Skeletal muscle tissue (tissue), 4 donors: ENCODE data around the gene CIB2. TPM values are rescaled to one million over a fixed set of nuclear protein-coding genes. Genes with fewer than 3 reads are reported as not detected.

ENCODE experiments used
- H3K27ac ChIP-seq: one replicate; pipeline ENCODE4 v1.7.0; 2013; ENCODE audit warnings: mild to moderate bottlenecking, low read depth, low read length, inconsistent platforms
- H3K27me3 ChIP-seq, 3 donors: one replicate each; pipeline ENCODE4 v1.7.0; 2013; ENCODE audit warnings: low read length in 3 of 3; ENCODE audit not compliant: control insufficient read depth in 3 of 3, insufficient read depth in 3 of 3
- H3K36me3 ChIP-seq, 3 donors: one replicate each; pipeline ENCODE4 v1.7.0; 2013; ENCODE audit warnings: low read length in 3 of 3; ENCODE audit not compliant: control insufficient read depth in 3 of 3, insufficient read depth in 3 of 3
- H3K4me1 ChIP-seq, 3 donors: one replicate each; pipeline ENCODE4 v1.7.0; 2013; ENCODE audit warnings: low read length in 3 of 3, mild to moderate bottlenecking in 3 of 3; ENCODE audit not compliant: control insufficient read depth in 3 of 3, insufficient read depth in 3 of 3
- H3K4me3 ChIP-seq, 3 donors: one replicate each; pipeline ENCODE4 v1.7.0; 2013; ENCODE audit warnings: low read length in 3 of 3
- H3K9ac ChIP-seq, 3 donors: one replicate each; pipeline ENCODE4 v1.7.0; 2013; ENCODE audit warnings: low read length in 3 of 3, mild to moderate bottlenecking in 3 of 3, moderate library complexity in 2 of 3, low read depth in 1 of 3
- H3K9me3 ChIP-seq, 3 donors: one replicate each; pipeline ENCODE4 v1.7.0; 2013; ENCODE audit warnings: low read length in 3 of 3; ENCODE audit not compliant: control insufficient read depth in 3 of 3
- total RNA-seq: library from RNA; depleted of rRNA; stranded (reverse); fragments of >200 nt; gene quantifications from one replicate; pipeline ENCODE4 v1.2.3, GENCODE V29; 2014
- donor health status: Osteomylitis.

CIB2 gene
- total RNA-seq, 1 donor from 2014 or later, result 6.3 TPM

DNA sequence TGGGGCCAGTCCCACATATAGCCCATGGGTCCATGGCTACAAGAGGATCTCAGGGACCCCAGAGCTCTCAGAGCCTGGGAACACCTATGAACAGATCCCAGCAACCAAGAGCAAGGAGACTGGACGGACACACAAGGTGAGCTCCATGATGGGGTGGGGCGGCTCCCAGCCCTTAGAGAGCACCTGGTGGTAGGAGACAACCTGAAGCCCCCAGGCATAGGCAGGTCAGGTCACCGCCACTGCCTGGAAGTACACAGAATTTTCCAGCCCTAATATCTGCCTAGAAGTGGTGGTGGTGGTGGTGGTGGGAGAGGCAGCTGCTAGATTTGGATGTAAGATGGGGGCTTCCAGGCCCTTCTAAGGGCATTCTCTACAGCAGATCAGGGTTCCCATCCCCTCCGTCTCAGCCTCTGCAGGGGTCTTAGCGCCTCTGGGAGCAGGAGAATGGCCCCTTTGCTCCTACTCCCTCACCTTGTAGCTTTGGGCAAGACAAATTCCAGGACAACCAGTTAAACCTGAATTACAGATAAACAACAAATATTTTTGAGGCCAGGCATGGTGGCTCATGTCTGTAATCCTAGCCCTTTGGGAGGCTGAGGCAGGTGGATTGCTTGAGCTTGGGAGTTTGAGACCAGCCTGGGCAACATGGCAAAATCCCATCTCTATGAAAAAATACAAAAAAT, 29.7 kb downstream of the CIB2 start:
- H3K4me1 ChIP-seq, result peaks cover 0 to 9% (median 4%) of the 10 kb centered on the region in 3 donors
- no peak overlapping the region for H3K27ac ChIP-seq
- no peak overlapping the region for H3K9ac ChIP-seq
- no peak overlapping the region for H3K4me3 ChIP-seq
- peaks cover 0 to 3% (median 0%) of the 10 kb centered on the region in 3 donors for H3K27me3 ChIP-seq
- no peaks in the 10 kb centered on the region for H3K9me3 ChIP-seq
- no peaks in the 10 kb centered on the region for H3K36me3 ChIP-seq

DNA sequence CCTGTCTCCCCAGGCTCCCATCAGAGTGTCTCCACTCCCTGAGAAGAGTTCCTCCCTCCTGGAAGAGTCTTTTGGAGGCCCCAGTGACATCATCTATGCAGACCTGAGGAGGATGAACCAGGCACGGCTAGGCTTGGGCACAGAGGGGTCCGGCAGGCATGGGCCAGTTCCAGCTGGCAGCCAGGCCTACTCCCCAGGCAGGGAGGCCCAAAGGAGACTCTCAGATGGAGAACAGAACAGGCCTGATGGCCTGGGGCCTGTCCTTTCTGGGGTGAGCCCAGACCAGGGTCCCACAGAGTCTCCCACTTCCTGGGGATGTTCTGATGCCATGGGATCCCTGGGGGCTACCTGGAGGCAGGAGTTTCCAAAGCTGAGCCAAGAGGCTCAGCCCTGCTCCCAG, 30.4 kb downstream of the CIB2 start:
- H3K9me3 ChIP-seq, result no peaks in the 10 kb centered on the region
- H3K27ac ChIP-seq, result no peak overlapping the region
- H3K4me3 ChIP-seq, result no peak overlapping the region
- H3K36me3 ChIP-seq, result no peaks in the 10 kb centered on the region
- H3K27me3 ChIP-seq, result peaks cover 0 to 3% (median 0%) of the 10 kb centered on the region in 3 donors
- no peak overlapping the region for H3K9ac ChIP-seq
- H3K4me1 ChIP-seq, result peaks cover 0 to 9% (median 4%) of the 10 kb centered on the region in 3 donors

GRCh38 chr15:78098131-78098755, 33.0 kb downstream of the CIB2 start:
- no peak overlapping the region for H3K9ac ChIP-seq
- H3K36me3 ChIP-seq, result no peaks in the 10 kb centered on the region
- no peak overlapping the region for H3K27ac ChIP-seq
- no peak overlapping the region for H3K4me3 ChIP-seq
- peaks cover 7 to 12% (median 9%) of the 10 kb centered on the region in 3 donors for H3K4me1 ChIP-seq
- H3K27me3 ChIP-seq, result peaks cover 0 to 3% (median 0%) of the 10 kb centered on the region in 3 donors
- no peaks in the 10 kb centered on the region for H3K9me3 ChIP-seq

DNA sequence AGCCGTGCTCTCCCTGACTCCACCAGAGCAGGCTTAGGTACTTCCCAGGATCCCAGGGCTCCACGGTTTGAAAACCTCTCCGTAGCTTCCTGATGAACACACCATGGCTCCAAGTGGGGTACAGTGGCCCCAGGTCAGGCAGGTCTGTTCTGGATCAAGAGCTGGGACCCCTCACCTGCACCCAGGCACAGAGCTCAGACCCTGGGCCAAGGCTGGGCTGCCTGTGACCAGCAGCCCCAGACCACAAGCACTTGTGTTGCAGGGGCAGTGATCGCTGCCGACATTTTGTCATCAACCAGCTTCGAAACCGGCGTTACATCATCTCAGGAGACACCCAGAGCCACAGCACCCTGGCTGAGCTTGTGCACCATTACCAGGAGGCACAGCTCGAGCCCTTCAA, 33.6 kb downstream of the CIB2 start:
- Histone ChIP-seq H3K9me3 (no peaks in the 10 kb centered on the region), H3K27me3 (peaks cover 0 to 3% (median 0%) of the 10 kb centered on the region in 3 donors), H3K4me3 (no peak overlapping the region), H3K27ac (no peak overlapping the region), H3K4me1 (peaks cover 13 to 15% (median 14%) of the 10 kb centered on the region in 3 donors), H3K36me3 (no peaks in the 10 kb centered on the region), H3K9ac (no peak overlapping the region)

GRCh38 chr15:78093242-78094020, 37.8 kb downstream of the CIB2 start:
- H3K27ac ChIP-seq, result peak overlapping the region; percentile 39
- peaks cover 0 to 1% (median 0%) of the 10 kb centered on the region in 3 donors for H3K27me3 ChIP-seq
- no peaks in the 10 kb centered on the region for H3K9me3 ChIP-seq
- peak overlapping the region in 1 of 3 donors; percentile 4 for H3K9ac ChIP-seq
- no peak overlapping the region for H3K4me3 ChIP-seq
- no peaks in the 10 kb centered on the region for H3K36me3 ChIP-seq
- H3K4me1 ChIP-seq, result peaks cover 21 to 30% (median 24%) of the 10 kb centered on the region in 3 donors

- Histone ChIP-seq H3K27ac (peak within 1 kb of the TSS; percentile 39), H3K27me3 (no peaks in the 10 kb centered on the region), H3K9ac (no peak within 1 kb of the TSS)
Measured at GRCh38 chr15:78092261-78093041, 38.8 kb downstream of the CIB2 start, which contains the start of gene SH2D7. Gene SH2D7 (plus strand): TSS chr15:78092561. CDS start chr15:78092585, 24 bp downstream.

GRCh38 chr15:78090422-78091063, 40.7 kb downstream of the CIB2 start:
- H3K27me3 ChIP-seq, result no peaks in the 10 kb centered on the region

More at GRCh38 chr15:78092261-78093041, 38.8 kb downstream of the CIB2 start, which contains the start of gene SH2D7:
- H3K4me3 ChIP-seq, result no peak within 1 kb of the TSS
- no peaks in the 10 kb centered on the region for H3K36me3 ChIP-seq
- H3K9me3 ChIP-seq, result no peaks in the 10 kb centered on the region
- H3K4me1 ChIP-seq, result peaks cover 21 to 30% (median 24%) of the 10 kb centered on the region in 3 donors

DNA sequence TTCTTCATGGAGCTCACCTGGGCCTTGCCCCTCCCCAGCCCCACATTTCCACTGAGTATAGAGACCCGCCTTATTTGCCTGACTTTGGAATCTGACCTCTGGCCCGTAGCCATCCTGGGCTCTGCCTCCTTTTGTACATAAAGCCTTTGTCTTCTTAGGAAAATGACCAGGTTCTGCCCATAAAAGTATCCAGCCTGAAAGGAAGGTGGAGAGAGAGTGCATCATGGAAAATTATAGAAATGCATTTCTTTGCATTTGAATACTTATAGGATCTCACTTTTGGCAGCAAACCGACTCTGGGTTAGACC, 42.5 kb downstream of the CIB2 start:
- Histone ChIP-seq H3K9me3 (no peaks in the 10 kb centered on the region), H3K27me3 (no peaks in the 10 kb centered on the region), H3K4me1 (peaks cover 17 to 28% (median 20%) of the 10 kb centered on the region in 3 donors), H3K4me3 (no peak overlapping the region), H3K9ac (no peak overlapping the region), H3K27ac (no peak overlapping the region), H3K36me3 (no peaks in the 10 kb centered on the region)

More at GRCh38 chr15:78090422-78091063, 40.7 kb downstream of the CIB2 start:
- no peak overlapping the region for H3K27ac ChIP-seq
- H3K36me3 ChIP-seq, result no peaks in the 10 kb centered on the region
- no peaks in the 10 kb centered on the region for H3K9me3 ChIP-seq
- no peak overlapping the region for H3K4me3 ChIP-seq
- H3K4me1 ChIP-seq, result peaks cover 21 to 30% (median 24%) of the 10 kb centered on the region in 3 donors
- no peak overlapping the region for H3K9ac ChIP-seq
